ENCODE measurements around the gene RAB19.
"Not testable (repeated sequence)": the region's sequence is repeated elsewhere in the genome, so short reads cannot be mapped to it uniquely, and the experiment has no call there.

The RAB19 gene

GRCh38 chr7:140397784-140398750 lies 5.8 kb upstream of the RAB19 start, which contains the start of gene SLC37A3:
Gene SLC37A3, minus strand, starts transcription at chr7:140398530. Its CDS starts 16,004 bp downstream, at chr7:140382526.
- intact Hi-C loops (cut with DNase I), result no loop called here
- peak; percentile 55 to 95 (median 90) for DNase-seq

- DNase-seq, result no peak
- intact Hi-C loops (cut with DNase I), result no loop called here
Observed at GRCh38 chr7:140398821-140399220, 5.0 kb upstream of the RAB19 start.

- no peak for DNase-seq
- intact Hi-C loops (cut with DNase I), result no loop called here
Observed at GRCh38 chr7:140400381-140400780, 3.5 kb upstream of the RAB19 start.

- no peak for DNase-seq
Observed at GRCh38 chr7:140402178-140402835, 1.6 kb upstream of the RAB19 start.

GRCh38 chr7:140404565-140405065 lies 757 bp downstream of the RAB19 start:
- intact Hi-C loops (cut with DNase I), result no loop called here
- DNase-seq, result no peak

More at GRCh38 chr7:140402178-140402835, 1.6 kb upstream of the RAB19 start:
- intact Hi-C loops (cut with DNase I), result no loop called here

GRCh38 chr7:140415361-140415760 lies 11.5 kb downstream of the RAB19 start:
- DNase-seq, result no peak
- intact Hi-C loops (cut with DNase I), result no loop called here

- DNase-seq; intact Hi-C loops (cut with DNase I): not testable (repeated sequence)
Observed at GRCh38 chr7:140415816-140416215, 12.0 kb downstream of the RAB19 start.

GRCh38 chr7:140416560-140416959 lies 12.7 kb downstream of the RAB19 start:
- intact Hi-C loops (cut with DNase I), result no loop called here

GRCh38 chr7:140417456-140418155 lies 13.7 kb downstream of the RAB19 start:
- intact Hi-C loops (cut with DNase I), result no loop called here
- DNase-seq, result no peak

More at GRCh38 chr7:140416560-140416959, 12.7 kb downstream of the RAB19 start:
- DNase-seq, result no peak

GRCh38 chr7:140418156-140418472 lies 14.3 kb downstream of the RAB19 start:
- DNase-seq; intact Hi-C loops (cut with DNase I): not testable (repeated sequence)

GRCh38 chr7:140418653-140419052 lies 14.8 kb downstream of the RAB19 start:
- intact Hi-C loops (cut with DNase I), result no loop called here
- DNase-seq, result no peak

- intact Hi-C loops (cut with DNase I), result no loop called here
- DNase-seq, result no peak
Observed at GRCh38 chr7:140421521-140421920, 17.7 kb downstream of the RAB19 start.

GRCh38 chr7:140423501-140423900 lies 19.6 kb downstream of the RAB19 start:
- intact Hi-C loops (cut with DNase I), result no loop called here
- peak in 41 of 42 donors; percentile 5 to 87 (median 58) for DNase-seq

GRCh38 chr7:140425718-140426117 lies 21.9 kb downstream of the RAB19 start:
- DNase-seq, result no peak
- intact Hi-C loops (cut with DNase I), result no loop called here

- intact Hi-C loops (cut with DNase I), result no loop called here
- DNase-seq, result no peak
Observed at GRCh38 chr7:140426130-140426529, 22.3 kb downstream of the RAB19 start.

- intact Hi-C loops (cut with DNase I), result no loop called here
- no peak for DNase-seq
Observed at GRCh38 chr7:140433396-140433795, 29.5 kb downstream of the RAB19 start.

- no peak for DNase-seq
- intact Hi-C loops (cut with DNase I), result no loop called here
Observed at GRCh38 chr7:140435252-140435895, 31.5 kb downstream of the RAB19 start.

GRCh38 chr7:140439359-140439758 lies 35.5 kb downstream of the RAB19 start:
- intact Hi-C loops (cut with DNase I), result no loop called here
- peak in 3 of 42 donors; percentile 1 to 21 (median 9) for DNase-seq

GRCh38 chr7:140440593-140440992 lies 36.7 kb downstream of the RAB19 start:
- no peak for DNase-seq
- intact Hi-C loops (cut with DNase I), result no loop called here
